Measurements from ENCODE around the gene PGBD5.

PGBD5 gene

GRCh38 chr1:230371923-230372703 is 54.0 kb downstream of the PGBD5 start:
- no peak for DNase-seq

- no peak for DNase-seq
Observed at GRCh38 chr1:230370109-230370508, 56.0 kb downstream of the PGBD5 start.

- no peak for DNase-seq
Observed at GRCh38 chr1:230368871-230369270, 57.3 kb downstream of the PGBD5 start.

GRCh38 chr1:230368363-230368762 is 57.8 kb downstream of the PGBD5 start:
- DNase-seq, result no peak

- no peak for DNase-seq
Observed at GRCh38 chr1:230366504-230366915, 59.6 kb downstream of the PGBD5 start.

- peak; percentile 21 for DNase-seq
Observed at GRCh38 chr1:230365723-230366307, 60.3 kb downstream of the PGBD5 start.

GRCh38 chr1:230362949-230363348 is 63.2 kb downstream of the PGBD5 start:
- DNase-seq, result no peak

GRCh38 chr1:230361941-230362340 is 64.2 kb downstream of the PGBD5 start:
- no peak for DNase-seq

GRCh38 chr1:230359992-230360668 is 66.0 kb downstream of the PGBD5 start:
- no peak for DNase-seq

GRCh38 chr1:230356869-230357794 is 69.0 kb downstream of the PGBD5 start:
- DNase-seq, result no peak

- no peak for DNase-seq
Observed at GRCh38 chr1:230356190-230356589, 69.9 kb downstream of the PGBD5 start.

- no peak for DNase-seq
Observed at GRCh38 chr1:230355594-230355993, 70.5 kb downstream of the PGBD5 start.

GRCh38 chr1:230355128-230355527 is 71.0 kb downstream of the PGBD5 start:
- DNase-seq, result no peak

GRCh38 chr1:230354005-230354404 is 72.1 kb downstream of the PGBD5 start:
- DNase-seq, result no peak

GRCh38 chr1:230352537-230352936 is 73.6 kb downstream of the PGBD5 start:
- DNase-seq, result no peak

GRCh38 chr1:230351983-230352382 is 74.1 kb downstream of the PGBD5 start:
- DNase-seq, result no peak

- DNase-seq, result no peak
Observed at GRCh38 chr1:230351514-230351913, 74.6 kb downstream of the PGBD5 start.

GRCh38 chr1:230350208-230350921 is 75.8 kb downstream of the PGBD5 start:
- DNase-seq, result no peak

GRCh38 chr1:230349020-230349393 is 77.1 kb downstream of the PGBD5 start:
- DNase-seq, result no peak

- DNase-seq, result no peak
Observed at GRCh38 chr1:230348386-230349019, 77.6 kb downstream of the PGBD5 start.

GRCh38 chr1:230347896-230348295 is 78.2 kb downstream of the PGBD5 start:
- DNase-seq, result no peak
